BLaER1 treated with 17β-estradiol and CSF1 and Interleukin-3, amounts not matched to agents 10 nM and 100 nM (cell line): ENCODE results near the gene SLC29A3.

Source experiments
- H3K27ac ChIP-seq, 11 experiments: shearing (Covaris generic); formaldehyde crosslinking; 2 replicates each; pipeline ENCODE4 v1.8.1; 2022
- H3K27me3 ChIP-seq, 11 experiments: shearing (Covaris generic); formaldehyde crosslinking; 2 replicates each; pipeline ENCODE4 v1.8.1; 2022
- H3K36me3 ChIP-seq, 11 experiments: shearing (Covaris generic); formaldehyde crosslinking; 2 replicates each; pipeline ENCODE4 v1.8.1; 2022
- H3K4me1 ChIP-seq, 10 experiments: shearing (Covaris generic); formaldehyde crosslinking; 2 replicates each; pipeline ENCODE4 v1.8.1; 2022
- H3K4me2 ChIP-seq, 11 experiments: shearing (Covaris generic); formaldehyde crosslinking; 2 replicates each; pipeline ENCODE4 v1.8.1; 2022
- H3K4me3 ChIP-seq, 10 experiments: shearing (Covaris generic); formaldehyde crosslinking; 2 replicates each; pipeline ENCODE4 v1.8.1; 2022
- H3K9ac ChIP-seq, 11 experiments: shearing (Covaris generic); formaldehyde crosslinking; 2 replicates each; pipeline ENCODE4 v1.8.1; 2022
- H3K9me3 ChIP-seq, 11 experiments: shearing (Covaris generic); formaldehyde crosslinking; replicated peaks in 1 of 11; 2 replicates each; pipeline ENCODE4 v1.8.1; 2022
- H4K20me1 ChIP-seq, 11 experiments: shearing (Covaris generic); formaldehyde crosslinking; 2 replicates each; pipeline ENCODE4 v1.8.1; 2022
- Cebpa-rat ChIP-seq, 11 experiments: shearing (Covaris generic); IDR thresholded peaks; 2 replicates each; pipeline ENCODE4 v1.8.1; 2022

The SLC29A3 gene

GRCh38 chr10:71302451-71302850 lies 16.6 kb upstream of the SLC29A3 start:
- Histone ChIP-seq H3K4me1 (peaks cover 30 to 46% (median 35%) of the 10 kb centered on the region in 10 experiments), H4K20me1 (no peaks in the 10 kb centered on the region), H3K9ac (no peak overlapping the region), H3K27me3 (no peaks in the 10 kb centered on the region), H3K4me2 (no peak overlapping the region), H3K27ac (no peak overlapping the region), H3K4me3 (no peak overlapping the region), H3K9me3 (no peaks in the 10 kb centered on the region), H3K36me3 (no peaks in the 10 kb centered on the region)
- TF ChIP-seq Cebpa-rat (IDR thresholded peaks at IDR 0.05) = no peak

DNA sequence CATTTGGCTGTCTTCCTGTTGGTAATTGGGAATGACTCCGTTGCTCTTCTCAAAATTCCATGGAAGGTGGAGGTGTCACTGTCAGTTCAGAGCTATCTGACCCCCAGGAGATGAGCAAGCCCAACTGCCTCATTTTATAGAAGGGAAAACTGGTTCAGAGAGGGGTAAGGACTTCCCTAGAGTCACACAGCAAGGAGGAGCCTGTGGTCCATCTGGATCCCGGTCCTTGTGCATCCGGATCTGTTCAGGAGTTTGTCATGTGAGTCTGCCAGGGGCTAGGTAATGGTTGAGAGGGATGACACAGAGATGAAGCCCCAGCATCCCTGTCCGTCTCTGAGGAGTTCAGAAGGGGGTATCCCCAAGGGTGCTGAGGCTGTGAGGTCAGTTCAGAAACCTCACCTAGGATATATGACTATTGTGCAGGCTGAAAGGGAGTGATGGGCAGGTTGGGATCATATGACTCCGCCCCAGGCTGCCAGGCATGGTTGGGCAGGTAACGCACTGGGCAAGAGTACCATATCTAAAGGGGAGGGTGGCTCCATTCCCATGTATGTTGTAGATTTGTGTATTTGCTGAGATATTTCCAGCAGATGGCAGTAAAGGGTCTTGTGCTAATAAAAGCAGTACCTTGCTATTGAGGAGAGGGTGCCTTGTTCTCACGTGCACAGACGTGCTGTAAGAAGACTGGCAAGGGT lies 16.0 kb upstream of the SLC29A3 start:
- no peaks in the 10 kb centered on the region for H3K36me3 ChIP-seq
- no peak overlapping the region for H3K27ac ChIP-seq
- H3K27me3 ChIP-seq = no peaks in the 10 kb centered on the region
- H4K20me1 ChIP-seq = no peaks in the 10 kb centered on the region
- H3K4me2 ChIP-seq = peak overlapping the region in 1 of 11 experiments; percentile 27; a peak in 1 of 22 replicates
- no peaks in the 10 kb centered on the region for H3K9me3 ChIP-seq
- no peak for TF ChIP-seq Cebpa-rat (IDR thresholded peaks at IDR 0.05)
- H3K9ac ChIP-seq = no peak overlapping the region
- H3K4me3 ChIP-seq = no peak overlapping the region
- peaks cover 25 to 40% (median 33%) of the 10 kb centered on the region in 10 experiments for H3K4me1 ChIP-seq

- peak overlapping the region in 1 of 11 experiments; percentile 27; a peak in 1 of 22 replicates for H3K4me2 ChIP-seq
- H3K4me1 ChIP-seq = peaks cover 19 to 35% (median 31%) of the 10 kb centered on the region in 10 experiments
- 0 out of 22 replicates have a peak overlapping the region, but pooled peaks of 1 of the 11 experiments have one; percentile 5 for H3K9ac ChIP-seq
- no peaks in the 10 kb centered on the region for H4K20me1 ChIP-seq
- no peaks in the 10 kb centered on the region for H3K36me3 ChIP-seq
- H3K27me3 ChIP-seq = no peaks in the 10 kb centered on the region
- H3K4me3 ChIP-seq = no peak overlapping the region
- H3K9me3 ChIP-seq = no peaks in the 10 kb centered on the region
- no peak overlapping the region for H3K27ac ChIP-seq
- no peak for TF ChIP-seq Cebpa-rat (IDR thresholded peaks at IDR 0.05)
Measured at GRCh38 chr10:71303569-71303907, 15.5 kb upstream of the SLC29A3 start.

DNA sequence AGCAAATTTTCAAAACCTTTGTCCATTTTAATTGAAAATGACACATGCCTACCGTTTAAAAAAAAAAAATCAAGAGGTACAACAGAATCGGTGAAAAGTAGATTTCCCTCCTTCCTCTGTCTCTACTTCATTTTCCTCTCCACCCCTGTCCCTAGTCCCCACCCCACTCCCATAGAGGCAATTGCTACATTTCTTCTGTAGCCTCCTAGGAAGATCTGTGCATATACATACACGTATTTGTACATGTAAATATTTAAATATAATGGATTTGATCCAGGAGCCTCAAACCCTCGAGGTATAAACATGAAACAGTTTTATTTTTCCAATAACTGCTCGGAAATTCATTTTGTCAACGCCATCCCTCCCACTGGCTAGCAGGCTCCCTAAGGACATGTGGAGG lies 14.1 kb upstream of the SLC29A3 start:
- no peak overlapping the region for H3K4me3 ChIP-seq
- no peaks in the 10 kb centered on the region for H4K20me1 ChIP-seq
- no peak for TF ChIP-seq Cebpa-rat (IDR thresholded peaks at IDR 0.05)
- H3K9me3 ChIP-seq = no peaks in the 10 kb centered on the region
- no peak overlapping the region for H3K27ac ChIP-seq
- no peak overlapping the region for H3K4me2 ChIP-seq
- no peaks in the 10 kb centered on the region for H3K27me3 ChIP-seq
- no peak overlapping the region for H3K9ac ChIP-seq
- H3K36me3 ChIP-seq = no peaks in the 10 kb centered on the region
- peaks cover 7 to 35% (median 21%) of the 10 kb centered on the region in 10 experiments for H3K4me1 ChIP-seq

DNA sequence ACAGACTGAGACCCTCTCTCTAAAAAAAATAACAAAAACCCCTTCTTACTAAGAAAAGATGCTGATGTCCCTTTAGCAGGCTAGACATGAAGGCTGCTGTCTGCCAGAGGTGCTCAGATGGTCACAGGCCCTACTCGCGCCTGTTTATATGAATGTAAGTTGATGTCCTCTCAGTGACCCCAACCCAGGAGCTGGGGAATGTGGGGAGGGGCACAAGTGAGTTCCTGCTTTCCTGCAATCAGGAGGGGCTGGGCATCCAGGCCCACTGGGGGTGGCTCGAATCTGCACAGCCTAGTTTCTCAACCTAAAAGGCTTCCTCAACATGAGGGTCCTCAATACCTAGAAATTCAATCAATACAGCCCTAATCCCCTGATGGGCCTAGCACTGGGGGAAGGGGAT lies 12.1 kb upstream of the SLC29A3 start:
- peaks cover 4 to 35% (median 18%) of the 10 kb centered on the region in 10 experiments; a peak in 18 of 20 replicates for H3K4me1 ChIP-seq
- no peak overlapping the region for H3K4me3 ChIP-seq
- no peaks in the 10 kb centered on the region for H4K20me1 ChIP-seq
- no peaks in the 10 kb centered on the region for H3K27me3 ChIP-seq
- peak overlapping the region in 2 of 11 experiments; percentile 38 to 50; a peak in 2 of 22 replicates for H3K4me2 ChIP-seq
- no peaks in the 10 kb centered on the region for H3K9me3 ChIP-seq
- no peak overlapping the region for H3K9ac ChIP-seq
- no peak overlapping the region for H3K27ac ChIP-seq
- TF ChIP-seq Cebpa-rat (IDR thresholded peaks at IDR 0.05) = no peak
- H3K36me3 ChIP-seq = no peaks in the 10 kb centered on the region

DNA sequence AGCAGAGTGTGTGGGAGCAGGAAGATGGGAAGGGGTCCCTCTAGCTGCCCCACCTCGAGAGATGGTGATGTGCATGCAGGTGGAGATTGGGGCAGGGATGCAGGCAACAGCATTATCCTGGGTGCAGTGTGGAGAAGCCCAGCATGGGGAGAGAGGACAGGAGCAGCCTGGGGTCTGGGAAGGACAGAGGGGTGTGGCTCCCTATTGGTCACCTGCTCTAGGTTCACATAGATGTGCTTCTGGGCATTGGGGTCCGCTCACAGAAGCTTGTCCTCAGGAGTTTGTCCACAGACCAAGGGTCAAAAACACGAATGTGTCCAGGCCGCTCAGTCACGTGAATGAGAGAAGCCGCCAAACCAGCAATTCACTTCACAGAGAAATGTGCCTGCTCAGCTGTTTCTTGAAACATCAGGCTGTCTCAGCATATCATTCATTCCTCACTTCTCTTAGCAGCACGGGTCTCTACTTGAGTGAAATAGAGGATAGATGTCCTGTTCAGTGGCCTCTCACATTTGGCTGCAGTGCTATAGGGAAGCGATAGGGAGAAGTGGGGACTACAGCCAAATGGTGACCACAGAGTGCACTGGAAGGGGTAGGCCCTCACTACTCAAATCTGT lies 11.5 kb upstream of the SLC29A3 start:
- H3K4me3 ChIP-seq = no peak overlapping the region

GRCh38 chr10:71308244-71308643 lies 10.8 kb upstream of the SLC29A3 start:
- Histone ChIP-seq H3K36me3 (no peaks in the 10 kb centered on the region), H3K4me1 (peaks cover 4 to 35% (median 14%) of the 10 kb centered on the region in 10 experiments; a peak in 18 of 20 replicates), H3K4me2 (peak overlapping the region in 2 of 11 experiments; percentile 38 to 50; a peak in 4 of 22 replicates), H4K20me1 (no peaks in the 10 kb centered on the region), H3K9ac (peak overlapping the region in 1 of 11 experiments; percentile 35; a peak in 1 of 22 replicates), H3K27me3 (no peaks in the 10 kb centered on the region), H3K9me3 (no peaks in the 10 kb centered on the region), H3K27ac (no peak overlapping the region), H3K4me3 (no peak overlapping the region)
- no peak for TF ChIP-seq Cebpa-rat (IDR thresholded peaks at IDR 0.05)

More for the DNA sequence above, 11.5 kb upstream of the SLC29A3 start:
- Histone ChIP-seq H3K36me3 (no peaks in the 10 kb centered on the region), H3K27ac (no peak overlapping the region), H3K9me3 (no peaks in the 10 kb centered on the region), H3K4me2 (peak overlapping the region in 2 of 11 experiments; percentile 38 to 50; a peak in 4 of 22 replicates), H3K9ac (no peak overlapping the region), H3K27me3 (no peaks in the 10 kb centered on the region), H3K4me1 (peaks cover 4 to 35% (median 17%) of the 10 kb centered on the region in 10 experiments; a peak in 18 of 20 replicates), H4K20me1 (no peaks in the 10 kb centered on the region)
- no peak for TF ChIP-seq Cebpa-rat (IDR thresholded peaks at IDR 0.05)

GRCh38 chr10:71308985-71309384 lies 10.1 kb upstream of the SLC29A3 start:
- H3K9me3 ChIP-seq = no peaks in the 10 kb centered on the region
- H4K20me1 ChIP-seq = no peaks in the 10 kb centered on the region
- peak overlapping the region in 2 of 11 experiments; percentile 50 to 59; a peak in 4 of 22 replicates for H3K4me2 ChIP-seq
- no peak overlapping the region for H3K9ac ChIP-seq
- no peak for TF ChIP-seq Cebpa-rat (IDR thresholded peaks at IDR 0.05)
- peaks cover 0 to 35% (median 10%) of the 10 kb centered on the region in 10 experiments; a peak in 14 of 20 replicates for H3K4me1 ChIP-seq
- H3K36me3 ChIP-seq = no peaks in the 10 kb centered on the region
- H3K27me3 ChIP-seq = no peaks in the 10 kb centered on the region
- no peak overlapping the region for H3K27ac ChIP-seq
- H3K4me3 ChIP-seq = no peak overlapping the region

DNA sequence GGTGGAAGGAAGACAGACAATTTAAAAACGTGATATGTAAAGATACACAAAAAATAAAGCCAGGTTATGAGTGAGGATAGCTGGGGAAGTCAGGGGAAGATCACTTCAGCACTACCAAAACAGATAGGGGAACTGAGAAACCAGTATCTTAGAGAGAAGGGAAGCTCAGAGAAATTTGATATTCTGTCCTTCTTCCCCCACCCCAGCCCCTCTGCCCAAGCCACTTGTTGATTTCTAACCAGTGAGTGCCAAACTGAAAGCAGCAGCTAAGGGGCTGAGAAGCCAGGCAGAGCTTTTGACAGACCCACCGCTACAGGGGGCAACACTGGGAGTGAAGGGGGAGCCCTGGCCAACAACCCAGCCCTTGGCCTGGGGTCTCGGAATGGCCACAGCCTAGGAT lies 9.1 kb upstream of the SLC29A3 start:
- peak overlapping the region in 3 of 11 experiments; percentile 24 to 43 (median 29); a peak in 5 of 22 replicates for H3K27ac ChIP-seq
- H4K20me1 ChIP-seq = no peaks in the 10 kb centered on the region
- H3K4me2 ChIP-seq = peak overlapping the region in 7 of 11 experiments; percentile 12 to 59 (median 43); a peak in 9 of 22 replicates
- H3K9me3 ChIP-seq = no peaks in the 10 kb centered on the region
- peak overlapping the region in 2 of 11 experiments; percentile 12 to 21; a peak in 3 of 22 replicates for H3K9ac ChIP-seq
- TF ChIP-seq Cebpa-rat (IDR thresholded peaks at IDR 0.05) = no peak
- H3K27me3 ChIP-seq = no peaks in the 10 kb centered on the region
- H3K36me3 ChIP-seq = no peaks in the 10 kb centered on the region
- no peak overlapping the region for H3K4me3 ChIP-seq
- H3K4me1 ChIP-seq = peaks cover 5 to 40% (median 15%) of the 10 kb centered on the region in 10 experiments
